MM.1S (cell line): ENCODE results near the gene GRIN3A.

Source experiments
- CTCF ChIP-seq: fragments of 300-600 bp; sonication (generic); IDR thresholded peaks from 2 replicates; pipeline ENCODE4 v1.5.1; 2016; ENCODE audit warnings: antibody characterized with exemption, low read length, mixed read lengths
- EZH2 ChIP-seq: fragments of 300-600 bp; sonication (generic); optimal IDR thresholded peaks from 2 replicates; pipeline ENCODE3; 2017; ENCODE audit warnings: low read depth, mild to moderate bottlenecking, antibody characterized with exemption, low read length, mixed read lengths

- TF ChIP-seq EZH2 (no peak), CTCF (no peak)
Observed at GRCh38 chr9:101582553-101582952, 155.9 kb downstream of the GRIN3A start.
